Stimulated activated CD8-positive, alpha-beta memory T cell treated with anti-CD3 and anti-CD28 coated beads, Interleukin-7, amount 100 ng/mL, for 24 hours (primary cell): ENCODE data around the gene PEX14.

Source experiments
- DNase-seq: peaks from one replicate; pipeline ENCODE4 v3.0.0-alpha.2; 2020; ENCODE audit warnings: low read depth

PEX14 gene

GRCh38 chr1:10667861-10668761 is 193.4 kb downstream of the PEX14 start:
- no peak for DNase-seq

- no peak for DNase-seq
Observed at GRCh38 chr1:10669570-10669969, 194.8 kb downstream of the PEX14 start.

GRCh38 chr1:10670190-10670589 is 195.4 kb downstream of the PEX14 start:
- no peak for DNase-seq

GRCh38 chr1:10671090-10671489 is 196.3 kb downstream of the PEX14 start:
- DNase-seq = no peak

- DNase-seq = no peak
Observed at GRCh38 chr1:10671622-10672342, 197.0 kb downstream of the PEX14 start.

- no peak for DNase-seq
Observed at GRCh38 chr1:10672343-10673050, 197.7 kb downstream of the PEX14 start.

- no peak for DNase-seq
Observed at GRCh38 chr1:10673109-10673711, 198.5 kb downstream of the PEX14 start.

GRCh38 chr1:10674222-10674621 is 199.5 kb downstream of the PEX14 start:
- DNase-seq = no peak

GRCh38 chr1:10674700-10675609 is 200.2 kb downstream of the PEX14 start:
- no peak for DNase-seq

GRCh38 chr1:10675813-10676212 is 201.1 kb downstream of the PEX14 start:
- no peak for DNase-seq

- DNase-seq = no peak
Observed at GRCh38 chr1:10676963-10677362, 202.2 kb downstream of the PEX14 start.

GRCh38 chr1:10677491-10678391 is 203.0 kb downstream of the PEX14 start:
- no peak for DNase-seq

- DNase-seq = no peak
Observed at GRCh38 chr1:10678402-10678801, 203.7 kb downstream of the PEX14 start.

GRCh38 chr1:10678852-10679251 is 204.1 kb downstream of the PEX14 start:
- DNase-seq = no peak

GRCh38 chr1:10679496-10680220 is 204.9 kb downstream of the PEX14 start:
- DNase-seq = no peak
